NCI-H1930 (cell line): ENCODE results near the gene CPNE4.

Experiments
- DNase-seq, 2 experiments: peaks; one replicate each; lab custom pipeline; 2025; lab: John Stamatoyannopoulos, UW

CPNE4 gene

GRCh38 chr3:131596884-131597283 is 437.9 kb downstream of the CPNE4 start:
- no peak for DNase-seq

GRCh38 chr3:131591394-131592014 is 443.3 kb downstream of the CPNE4 start:
- DNase-seq, result no peak

DNA sequence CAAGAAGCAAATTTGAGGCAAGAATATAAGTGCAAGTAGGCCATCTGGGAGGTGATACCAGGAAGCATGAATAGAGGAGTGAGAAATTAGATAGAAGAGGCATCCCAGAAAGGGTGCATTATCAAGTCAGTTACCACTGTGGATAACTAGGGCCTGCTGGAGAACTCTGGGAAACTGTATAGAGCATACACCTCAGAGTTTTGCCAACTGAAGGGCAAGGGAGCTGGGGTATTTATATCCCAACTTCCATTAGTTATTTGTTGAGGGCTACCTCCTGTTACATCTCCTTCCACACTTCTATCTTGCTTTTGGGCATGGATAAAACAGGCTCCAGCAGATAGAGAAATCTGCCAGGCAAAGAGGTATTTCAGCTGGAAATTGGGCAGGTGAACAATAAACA is 448.5 kb downstream of the CPNE4 start:
- DNase-seq, result no peak

DNA sequence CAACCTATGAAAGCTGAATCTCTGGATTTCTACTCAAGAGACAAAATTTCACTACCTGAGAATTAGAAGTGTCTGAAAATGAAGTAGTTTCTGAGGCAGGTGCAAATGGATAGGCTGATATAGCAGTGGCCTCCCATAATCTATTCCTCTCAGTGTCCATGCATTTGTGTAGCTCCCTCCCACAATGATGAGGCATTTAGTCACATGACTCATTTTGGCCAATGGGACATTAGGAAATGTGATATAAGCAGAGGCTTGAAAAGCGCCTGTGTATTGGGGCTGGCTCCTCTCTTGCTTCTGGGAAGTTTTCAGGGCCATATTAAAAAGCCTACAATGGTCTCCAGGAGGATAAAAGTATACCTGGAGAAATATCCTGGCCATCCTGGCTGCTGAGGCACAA is 452.4 kb downstream of the CPNE4 start:
- no peak for DNase-seq

DNA sequence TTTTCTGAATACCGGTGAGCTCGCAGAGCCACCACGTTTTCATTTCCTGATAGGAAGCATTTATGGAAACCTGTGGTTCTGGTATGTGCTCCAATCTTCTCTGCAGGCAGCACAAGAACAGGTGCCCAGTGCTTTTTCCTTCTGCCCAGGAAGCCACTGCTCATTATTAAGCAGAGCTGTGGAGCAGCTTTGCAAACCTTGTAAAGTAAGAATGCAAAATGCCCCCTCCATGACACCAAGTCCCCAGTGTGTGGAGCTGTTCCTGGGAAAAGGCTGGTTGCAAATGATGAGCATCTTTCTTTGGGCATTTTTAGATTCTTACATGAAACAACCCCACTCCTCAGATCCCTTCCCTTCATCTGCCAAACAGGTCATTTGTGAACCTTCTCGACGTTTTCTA is 466.4 kb downstream of the CPNE4 start:
- no peak for DNase-seq

GRCh38 chr3:131564812-131565211 is 470.0 kb downstream of the CPNE4 start:
- no peak for DNase-seq

- no peak for DNase-seq
Measured at GRCh38 chr3:131561511-131561910, 473.3 kb downstream of the CPNE4 start.

GRCh38 chr3:131560795-131561194 is 474.0 kb downstream of the CPNE4 start:
- DNase-seq, result no peak

DNA sequence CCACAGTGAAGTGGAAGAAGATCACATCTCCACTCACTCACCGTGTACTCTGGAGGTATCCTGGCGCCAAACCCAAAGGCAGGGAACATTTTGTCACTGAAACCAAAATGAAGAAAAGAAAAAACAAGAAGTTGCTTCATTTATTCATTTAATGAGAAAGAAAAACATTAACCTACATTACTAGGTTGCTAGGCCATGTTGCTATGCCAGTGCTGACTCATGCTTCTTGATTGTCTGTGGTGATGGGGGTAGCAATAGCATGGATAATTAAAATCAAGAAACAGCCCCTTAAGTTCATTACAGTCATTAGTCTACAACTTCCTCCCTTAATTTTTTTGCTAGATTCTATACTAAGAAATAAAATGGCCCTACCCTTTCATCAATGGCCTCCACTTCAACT is 479.4 kb downstream of the CPNE4 start:
- DNase-seq, result no peak

DNA sequence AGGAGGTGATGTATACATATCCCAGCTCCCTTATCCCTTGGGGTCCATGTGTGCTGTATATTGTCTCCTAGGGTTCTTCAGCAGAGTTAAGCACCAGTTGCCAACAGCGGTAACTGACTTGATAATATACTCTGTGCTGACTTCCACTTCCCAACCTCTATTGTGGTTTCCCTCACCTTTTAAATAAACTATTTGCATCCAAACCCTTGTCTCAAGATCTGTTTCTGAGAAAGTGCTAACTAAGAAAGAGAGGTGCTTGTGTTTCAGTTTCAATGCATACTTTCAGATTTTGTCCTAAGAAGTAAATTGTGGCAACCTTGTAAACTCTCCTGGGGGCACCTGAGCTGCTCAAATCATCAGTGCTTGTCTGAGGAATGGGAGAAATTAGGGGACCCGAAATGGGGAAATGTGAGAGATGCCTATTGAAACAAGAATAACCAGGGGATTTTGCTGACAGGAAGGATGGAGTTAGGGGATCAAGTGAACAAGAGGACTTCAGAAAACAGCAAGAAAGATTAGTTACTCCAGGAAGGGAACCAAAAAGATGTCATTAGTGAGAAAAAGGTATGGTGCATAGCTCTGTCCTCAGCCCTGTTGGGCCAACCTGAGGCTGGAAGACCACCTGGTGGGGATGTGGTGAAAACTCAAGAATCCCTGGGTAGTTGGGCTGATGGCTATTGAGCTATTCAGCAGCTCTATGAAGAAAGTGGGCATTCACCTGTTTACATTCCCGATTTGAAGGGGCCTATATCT is 481.1 kb downstream of the CPNE4 start:
- no peak for DNase-seq

- no peak for DNase-seq
Measured at GRCh38 chr3:131551761-131552160, 483.1 kb downstream of the CPNE4 start.

DNA sequence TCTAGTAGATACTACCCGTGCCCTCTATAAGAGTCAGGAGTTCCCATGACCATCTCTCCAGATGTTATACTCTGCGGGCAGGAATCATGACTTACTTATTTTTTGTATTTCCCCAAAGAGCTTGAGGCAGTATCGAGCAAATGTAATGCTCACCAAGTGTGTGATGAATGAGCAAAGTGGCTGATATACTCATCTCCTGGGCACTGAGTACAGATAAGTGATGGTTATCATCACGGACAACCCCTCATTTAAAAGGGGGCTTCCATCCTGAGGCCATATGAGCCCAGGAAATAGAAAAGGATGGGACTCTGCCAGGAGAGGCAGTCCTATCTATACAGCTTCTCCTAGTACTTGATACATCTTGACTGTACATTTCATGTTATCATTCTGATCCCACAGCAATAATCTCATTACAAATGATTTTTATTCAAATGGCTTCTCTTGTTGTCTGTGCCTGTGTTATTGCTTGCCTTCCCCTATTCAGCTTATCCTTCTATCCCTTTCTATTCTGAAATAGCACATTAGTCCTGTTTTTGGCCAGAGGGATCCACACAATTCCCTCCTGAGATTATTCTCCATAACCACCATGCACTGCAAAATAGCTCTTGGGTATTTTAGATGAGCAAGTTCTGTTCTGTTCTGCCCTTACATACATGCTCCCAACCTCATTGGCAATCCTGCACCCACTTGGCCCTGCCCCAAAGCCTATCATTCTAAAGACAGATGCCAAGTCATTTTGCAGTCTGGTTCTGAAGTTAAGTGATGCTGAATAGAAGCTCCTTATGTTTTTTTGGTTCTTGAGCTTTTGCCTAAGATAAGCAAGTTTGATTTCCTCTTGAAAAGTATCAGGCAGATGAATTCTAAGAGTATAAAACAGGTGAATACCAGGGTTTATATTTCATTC is 484.0 kb downstream of the CPNE4 start:
- no peak for DNase-seq

- no peak for DNase-seq
Measured at GRCh38 chr3:131549340-131549739, 485.5 kb downstream of the CPNE4 start.

DNA sequence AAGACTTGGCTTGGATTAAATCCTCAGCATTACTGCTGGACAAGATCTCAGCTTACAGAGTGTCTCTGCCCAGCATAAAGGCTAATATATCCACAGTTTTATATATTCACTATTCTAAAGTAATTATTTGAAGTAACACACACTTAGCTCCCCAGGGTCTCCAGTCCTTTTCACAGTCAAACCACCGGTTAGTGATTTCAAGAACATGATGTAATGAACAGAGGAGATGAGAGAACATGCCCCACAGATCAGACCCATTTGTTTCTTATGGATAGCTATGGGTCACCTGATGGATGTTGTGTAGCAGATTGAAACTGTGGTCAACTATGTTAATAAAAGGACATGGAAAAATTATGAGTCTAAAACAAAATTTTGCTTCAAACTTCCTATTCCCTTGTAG is 487.2 kb downstream of the CPNE4 start:
- DNase-seq, result no peak

DNA sequence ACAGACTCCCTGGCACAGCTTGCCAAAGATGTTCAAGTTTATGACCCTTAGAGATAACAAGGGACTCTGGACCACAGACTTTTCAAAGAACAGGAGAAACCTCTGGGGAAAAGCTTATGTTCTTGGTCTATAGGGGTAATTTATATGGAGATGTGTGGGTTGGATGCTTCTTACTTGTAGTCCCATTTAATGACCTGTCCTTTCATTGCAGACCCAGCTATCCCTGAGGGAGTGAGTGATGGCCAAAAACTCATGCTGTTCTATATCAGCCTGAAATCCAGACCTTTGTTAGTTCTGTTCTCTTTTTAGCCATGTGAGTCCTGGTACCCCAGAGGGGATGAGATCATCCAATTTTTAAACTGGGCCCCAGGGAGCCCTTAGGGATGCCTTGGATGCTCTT is 488.4 kb downstream of the CPNE4 start:
- DNase-seq, result no peak

GRCh38 chr3:131544557-131544956 is 490.3 kb downstream of the CPNE4 start:
- no peak for DNase-seq

DNA sequence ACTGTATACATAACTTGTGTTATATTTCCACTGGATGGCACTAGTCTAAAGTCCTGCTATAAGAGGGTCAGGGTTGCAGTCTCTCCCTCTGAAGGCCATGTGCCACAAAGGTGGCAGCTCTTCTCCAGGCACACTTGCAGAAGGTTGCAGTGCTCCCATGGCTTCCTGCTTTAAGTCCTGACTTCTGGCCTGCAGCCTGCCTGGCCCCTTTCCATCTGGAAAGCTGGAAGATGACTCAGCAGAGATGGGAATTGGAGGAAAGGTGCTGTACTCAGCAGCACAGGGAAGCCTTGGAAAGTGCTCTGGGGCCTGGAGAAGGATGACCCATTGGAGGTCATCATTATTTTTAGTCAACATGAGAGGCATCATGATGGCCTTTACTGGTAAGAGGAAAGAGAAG is 491.1 kb downstream of the CPNE4 start:
- DNase-seq, result no peak

DNA sequence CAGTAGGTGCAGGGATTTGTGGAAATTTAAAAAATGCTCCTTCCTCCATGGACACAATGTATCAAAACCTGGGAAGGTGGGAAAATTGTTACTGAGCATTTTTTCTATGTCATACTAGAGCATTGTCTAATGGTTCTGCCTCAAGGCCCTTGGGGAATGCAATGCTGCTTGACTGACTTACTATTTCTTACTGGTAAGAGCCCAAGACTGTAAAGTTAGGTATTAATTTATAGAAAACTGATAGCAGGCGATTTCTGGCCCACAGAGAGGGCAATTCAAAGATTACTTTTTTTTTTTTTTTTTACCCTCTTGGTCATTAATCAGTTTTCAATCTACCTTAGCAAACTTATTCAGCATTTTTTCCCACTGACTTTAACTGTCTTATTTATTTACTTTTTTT is 493.5 kb downstream of the CPNE4 start:
- no peak for DNase-seq

DNA sequence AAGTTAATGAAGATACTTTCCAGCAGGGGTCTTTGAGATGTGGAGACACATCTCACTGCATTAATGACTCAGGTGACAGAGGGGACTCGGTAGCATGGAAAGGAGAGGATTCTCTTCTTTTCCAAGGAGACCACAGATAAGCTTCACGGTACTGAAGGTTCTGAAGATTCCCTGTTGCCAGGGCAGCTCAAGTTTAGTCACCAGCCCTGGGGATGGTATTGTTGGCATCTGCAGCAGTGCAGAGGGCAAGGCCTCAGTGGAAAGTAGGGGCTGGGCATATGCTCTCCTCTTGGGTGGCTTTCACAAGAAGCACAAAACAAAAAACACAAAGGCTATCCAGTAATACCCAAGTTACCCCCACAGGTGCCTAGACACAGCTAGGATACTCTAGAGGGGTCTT is 494.0 kb downstream of the CPNE4 start:
- DNase-seq, result no peak

DNA sequence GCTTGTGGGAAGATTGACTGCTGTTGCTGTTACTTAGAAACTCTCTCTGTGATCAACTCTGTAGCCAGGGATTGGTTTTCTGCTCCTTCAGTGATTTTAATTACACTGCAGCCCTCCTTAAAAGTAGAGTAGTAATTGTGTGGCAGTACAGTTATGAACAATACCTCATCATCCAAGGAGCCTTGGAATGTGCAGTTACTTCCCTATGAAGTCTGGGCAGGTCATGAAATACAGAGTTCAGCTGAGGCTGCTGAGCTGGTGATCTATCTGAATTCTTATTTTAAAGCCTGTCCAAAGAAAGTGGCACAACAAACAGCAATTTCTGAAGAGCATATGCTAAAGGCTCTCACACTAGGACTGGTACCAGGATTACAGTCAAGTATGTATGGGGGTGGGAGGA is 494.7 kb downstream of the CPNE4 start:
- DNase-seq, result no peak

- no peak for DNase-seq
Measured at GRCh38 chr3:131538968-131539367, 495.8 kb downstream of the CPNE4 start.

DNA sequence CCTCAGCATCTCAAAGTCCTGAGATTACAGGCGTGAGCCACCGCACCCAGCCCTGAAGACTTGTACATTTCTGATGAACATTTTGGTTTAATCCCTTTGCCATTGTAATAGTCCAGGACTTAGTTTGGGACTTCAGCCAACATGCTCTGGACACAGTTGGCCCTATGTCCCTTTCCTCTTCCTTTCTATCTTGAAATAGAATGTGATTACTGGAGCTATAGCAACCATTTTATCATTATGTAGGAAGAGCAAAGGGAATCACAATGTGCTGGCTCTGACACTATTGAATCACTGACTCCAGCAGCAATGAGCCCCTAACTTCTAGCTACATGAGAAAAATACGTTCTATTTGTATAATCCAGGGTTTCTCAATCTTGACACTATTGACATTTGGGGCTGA is 497.3 kb downstream of the CPNE4 start:
- no peak for DNase-seq

DNA sequence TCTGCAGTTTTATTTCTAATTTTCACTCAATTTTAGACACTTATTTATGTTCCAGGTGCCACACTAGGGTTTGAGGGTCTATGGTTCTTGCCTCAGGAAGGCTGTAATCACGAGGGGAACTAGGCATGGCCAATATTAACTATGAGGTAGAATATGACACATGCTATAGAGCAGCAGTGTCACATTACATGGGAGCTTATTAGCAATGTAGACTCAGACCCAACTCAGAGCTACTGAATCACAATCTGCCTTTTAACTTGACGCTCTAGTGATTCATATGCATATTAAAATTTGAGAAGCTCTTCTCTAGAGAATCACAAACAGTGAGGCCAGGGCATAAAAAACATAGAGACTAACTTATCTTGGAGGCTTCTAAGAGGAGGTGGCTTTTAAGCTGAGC is 499.2 kb downstream of the CPNE4 start:
- DNase-seq, result no peak
